Mucosa of rectum (tissue), 2 donors: ENCODE measurements around the gene SFI1.

ENCODE experiments used
- H3K27ac ChIP-seq, 2 donors: one replicate each; pipeline ENCODE4 v1.7.0; 2013; ENCODE audit warnings: inconsistent platforms in 2 of 2, low read depth in 2 of 2, low read length in 2 of 2
- H3K27me3 ChIP-seq, 2 donors: one replicate each; pipeline ENCODE4 v1.7.0; 2013; ENCODE audit warnings: low read length in 2 of 2; ENCODE audit not compliant: control insufficient read depth in 2 of 2, insufficient read depth in 2 of 2
- H3K36me3 ChIP-seq, 2 donors: one replicate each; pipeline ENCODE4 v1.7.0; 2013; ENCODE audit warnings: low read length in 2 of 2; ENCODE audit not compliant: control insufficient read depth in 2 of 2, insufficient read depth in 2 of 2
- H3K4me1 ChIP-seq, 2 donors: one replicate each; pipeline ENCODE4 v1.7.0; 2013; ENCODE audit warnings: low read length in 2 of 2, mild to moderate bottlenecking in 1 of 2; ENCODE audit not compliant: control insufficient read depth in 2 of 2, insufficient read depth in 2 of 2
- H3K4me3 ChIP-seq, 2 donors: one replicate each; pipeline ENCODE4 v1.7.0; 2013; ENCODE audit warnings: low read length in 2 of 2
- H3K9ac ChIP-seq, 2 donors: one replicate each; pipeline ENCODE4 v1.7.0; 2013; ENCODE audit warnings: low read length in 2 of 2, low read depth in 1 of 2, mild to moderate bottlenecking in 1 of 2
- H3K9me3 ChIP-seq, 2 donors: one replicate each; pipeline ENCODE4 v1.7.0; 2013; ENCODE audit warnings: low read length in 2 of 2; ENCODE audit not compliant: control insufficient read depth in 2 of 2
- donor health status: healthy.
- donor health status: Normal muscosa, but diverticular disease.

SFI1 gene, protein sequence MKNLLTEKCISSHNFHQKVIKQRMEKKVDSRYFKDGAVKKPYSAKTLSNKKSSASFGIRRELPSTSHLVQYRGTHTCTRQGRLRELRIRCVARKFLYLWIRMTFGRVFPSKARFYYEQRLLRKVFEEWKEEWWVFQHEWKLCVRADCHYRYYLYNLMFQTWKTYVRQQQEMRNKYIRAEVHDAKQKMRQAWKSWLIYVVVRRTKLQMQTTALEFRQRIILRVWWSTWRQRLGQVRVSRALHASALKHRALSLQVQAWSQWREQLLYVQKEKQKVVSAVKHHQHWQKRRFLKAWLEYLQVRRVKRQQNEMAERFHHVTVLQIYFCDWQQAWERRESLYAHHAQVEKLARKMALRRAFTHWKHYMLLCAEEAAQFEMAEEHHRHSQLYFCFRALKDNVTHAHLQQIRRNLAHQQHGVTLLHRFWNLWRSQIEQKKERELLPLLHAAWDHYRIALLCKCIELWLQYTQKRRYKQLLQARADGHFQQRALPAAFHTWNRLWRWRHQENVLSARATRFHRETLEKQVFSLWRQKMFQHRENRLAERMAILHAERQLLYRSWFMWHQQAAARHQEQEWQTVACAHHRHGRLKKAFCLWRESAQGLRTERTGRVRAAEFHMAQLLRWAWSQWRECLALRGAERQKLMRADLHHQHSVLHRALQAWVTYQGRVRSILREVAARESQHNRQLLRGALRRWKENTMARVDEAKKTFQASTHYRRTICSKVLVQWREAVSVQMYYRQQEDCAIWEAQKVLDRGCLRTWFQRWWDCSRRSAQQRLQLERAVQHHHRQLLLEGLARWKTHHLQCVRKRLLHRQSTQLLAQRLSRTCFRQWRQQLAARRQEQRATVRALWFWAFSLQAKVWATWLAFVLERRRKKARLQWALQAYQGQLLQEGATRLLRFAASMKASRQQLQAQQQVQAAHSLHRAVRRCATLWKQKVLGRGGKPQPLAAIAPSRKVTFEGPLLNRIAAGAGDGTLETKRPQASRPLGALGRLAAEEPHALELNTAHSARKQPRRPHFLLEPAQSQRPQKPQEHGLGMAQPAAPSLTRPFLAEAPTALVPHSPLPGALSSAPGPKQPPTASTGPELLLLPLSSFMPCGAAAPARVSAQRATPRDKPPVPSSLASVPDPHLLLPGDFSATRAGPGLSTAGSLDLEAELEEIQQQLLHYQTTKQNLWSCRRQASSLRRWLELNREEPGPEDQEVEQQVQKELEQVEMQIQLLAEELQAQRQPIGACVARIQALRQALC

GRCh38 chr22:31496007-31496734 lies at the start of gene SFI1:
TSS of gene SFI1 (plus strand) at chr22:31496536. CDS start at chr22:31508285, 11,749 bp downstream.
- no peaks in the 10 kb centered on the region for H3K36me3 ChIP-seq
- peak within 1 kb of the TSS; percentile 63 to 74 for H3K9ac ChIP-seq
- H3K4me3 ChIP-seq = peak within 1 kb of the TSS; percentile 83 to 91
- no peaks in the 10 kb centered on the region for H3K9me3 ChIP-seq
- peak within 1 kb of the TSS; percentile 77 to 89 for H3K27ac ChIP-seq
- no peaks in the 10 kb centered on the region for H3K27me3 ChIP-seq
- H3K4me1 ChIP-seq = peaks cover 9 to 15% of the 10 kb centered on the region in 2 donors

GRCh38 chr22:31446767-31447166 lies 49.6 kb upstream of the SFI1 start:
- no peaks in the 10 kb centered on the region for H3K27me3 ChIP-seq
- no peaks in the 10 kb centered on the region for H3K4me1 ChIP-seq
- H3K4me3 ChIP-seq = no peak overlapping the region
- H3K9ac ChIP-seq = no peak overlapping the region
- no peaks in the 10 kb centered on the region for H3K9me3 ChIP-seq
- H3K36me3 ChIP-seq = peaks cover 41 to 45% of the 10 kb centered on the region in 2 donors
- no peak overlapping the region for H3K27ac ChIP-seq

DNA sequence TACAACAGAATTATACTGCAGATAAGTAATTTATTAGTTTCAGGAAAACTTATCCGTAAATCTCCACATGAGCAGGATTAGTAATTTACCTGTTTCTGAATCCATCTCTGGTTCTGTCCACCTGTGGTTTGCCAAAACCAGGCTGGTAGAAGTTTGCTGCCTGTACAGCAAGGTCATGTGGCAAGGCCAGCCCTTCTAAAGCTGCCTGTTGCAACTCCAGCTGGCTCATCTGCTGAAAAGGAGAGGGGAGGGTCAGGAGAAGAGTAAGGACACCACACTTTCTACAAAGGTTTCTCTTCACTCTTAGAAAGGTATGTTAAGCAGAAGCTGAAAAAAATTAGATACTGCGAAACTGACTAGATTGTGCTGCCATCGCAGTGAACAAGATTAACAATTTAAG lies 49.0 kb upstream of the SFI1 start:
- H3K4me3 ChIP-seq = no peak overlapping the region
- H3K4me1 ChIP-seq = no peaks in the 10 kb centered on the region
- H3K27ac ChIP-seq = no peak overlapping the region
- no peak overlapping the region for H3K9ac ChIP-seq
- peaks cover 39 to 46% of the 10 kb centered on the region in 2 donors for H3K36me3 ChIP-seq
- H3K9me3 ChIP-seq = no peaks in the 10 kb centered on the region
- no peaks in the 10 kb centered on the region for H3K27me3 ChIP-seq

DNA sequence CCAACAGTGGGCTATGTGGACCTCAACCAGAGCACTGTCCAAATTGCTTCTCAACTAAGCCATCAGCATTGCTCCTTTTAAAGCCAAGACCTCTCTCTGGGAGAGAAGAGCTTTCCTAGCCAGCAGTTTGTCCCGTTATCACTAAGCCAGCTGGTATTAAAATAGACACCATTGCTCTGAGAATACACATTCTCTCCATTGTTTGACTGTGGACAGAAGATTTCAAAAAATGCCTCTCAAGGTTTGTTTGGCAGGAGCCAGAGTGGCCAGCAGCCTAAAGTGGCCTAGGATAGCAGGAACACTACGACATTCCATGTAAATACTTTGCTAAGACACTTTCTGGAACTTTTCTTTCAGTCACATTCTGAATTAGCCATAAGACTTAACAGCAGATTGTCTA lies 48.0 kb upstream of the SFI1 start:
- Histone ChIP-seq H3K4me1 (no peaks in the 10 kb centered on the region), H3K27me3 (no peaks in the 10 kb centered on the region), H3K4me3 (no peak overlapping the region), H3K9ac (no peak overlapping the region), H3K9me3 (no peaks in the 10 kb centered on the region), H3K27ac (no peak overlapping the region), H3K36me3 (peaks cover 36 to 37% of the 10 kb centered on the region in 2 donors)

GRCh38 chr22:31449506-31449905 lies 46.8 kb upstream of the SFI1 start:
- H3K27ac ChIP-seq = no peak overlapping the region
- H3K36me3 ChIP-seq = peaks cover 37 to 45% of the 10 kb centered on the region in 2 donors
- no peak overlapping the region for H3K4me3 ChIP-seq
- H3K27me3 ChIP-seq = no peaks in the 10 kb centered on the region
- no peaks in the 10 kb centered on the region for H3K9me3 ChIP-seq
- H3K9ac ChIP-seq = no peak overlapping the region
- H3K4me1 ChIP-seq = no peaks in the 10 kb centered on the region

GRCh38 chr22:31451709-31452571 lies 44.4 kb upstream of the SFI1 start:
- Histone ChIP-seq H3K9me3 (no peaks in the 10 kb centered on the region), H3K4me3 (no peak overlapping the region), H3K27ac (no peak overlapping the region), H3K4me1 (no peaks in the 10 kb centered on the region), H3K27me3 (no peaks in the 10 kb centered on the region), H3K9ac (no peak overlapping the region), H3K36me3 (peaks cover 38 to 40% of the 10 kb centered on the region in 2 donors)

DNA sequence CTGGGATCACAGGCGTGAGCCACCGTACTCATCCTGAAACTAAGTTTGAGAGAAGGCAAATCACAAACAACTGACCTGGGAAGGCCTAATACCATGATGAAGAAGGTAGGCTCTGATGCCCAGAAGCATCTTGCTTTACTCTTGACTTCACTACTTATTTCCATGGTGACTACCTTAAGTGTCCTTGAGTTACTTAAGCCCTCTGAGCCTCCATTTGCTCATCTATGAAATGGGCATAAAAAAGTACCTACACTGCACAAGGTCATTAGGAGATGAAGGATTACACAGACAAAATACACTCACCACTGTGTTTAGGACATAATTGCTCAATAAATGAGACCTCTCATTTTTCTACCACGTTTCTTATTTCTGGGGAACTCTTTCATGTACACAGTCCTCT lies 34.6 kb upstream of the SFI1 start:
- H3K27me3 ChIP-seq = no peaks in the 10 kb centered on the region
- no peak overlapping the region for H3K9ac ChIP-seq
- H3K4me3 ChIP-seq = no peak overlapping the region
- H3K4me1 ChIP-seq = no peaks in the 10 kb centered on the region
- no peaks in the 10 kb centered on the region for H3K9me3 ChIP-seq
- H3K36me3 ChIP-seq = peaks cover 56 to 58% of the 10 kb centered on the region in 2 donors
- no peak overlapping the region for H3K27ac ChIP-seq

DNA sequence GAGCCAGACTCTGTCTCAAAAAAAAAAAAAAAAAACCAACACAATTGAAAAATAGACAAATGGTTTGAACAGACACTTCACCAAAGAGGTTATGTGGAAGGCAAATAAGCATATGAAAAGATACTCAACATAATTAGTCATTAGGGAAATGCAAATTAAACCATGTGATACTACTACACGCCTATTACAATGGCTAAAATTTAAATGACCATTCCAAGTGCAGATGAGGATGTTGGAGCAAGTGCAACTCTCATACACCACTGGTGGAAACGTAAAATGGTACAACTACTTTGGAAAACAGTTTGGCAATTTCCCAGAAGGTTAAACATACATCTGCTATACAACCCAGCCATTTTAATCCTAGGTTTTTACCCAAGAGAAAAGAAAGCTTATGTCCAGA lies 31.0 kb upstream of the SFI1 start:
- no peak overlapping the region for H3K4me3 ChIP-seq
- H3K9me3 ChIP-seq = no peaks in the 10 kb centered on the region
- H3K27me3 ChIP-seq = no peaks in the 10 kb centered on the region
- H3K36me3 ChIP-seq = peaks cover 43 to 51% of the 10 kb centered on the region in 2 donors
- H3K27ac ChIP-seq = no peak overlapping the region
- H3K4me1 ChIP-seq = no peaks in the 10 kb centered on the region
- no peak overlapping the region for H3K9ac ChIP-seq

DNA sequence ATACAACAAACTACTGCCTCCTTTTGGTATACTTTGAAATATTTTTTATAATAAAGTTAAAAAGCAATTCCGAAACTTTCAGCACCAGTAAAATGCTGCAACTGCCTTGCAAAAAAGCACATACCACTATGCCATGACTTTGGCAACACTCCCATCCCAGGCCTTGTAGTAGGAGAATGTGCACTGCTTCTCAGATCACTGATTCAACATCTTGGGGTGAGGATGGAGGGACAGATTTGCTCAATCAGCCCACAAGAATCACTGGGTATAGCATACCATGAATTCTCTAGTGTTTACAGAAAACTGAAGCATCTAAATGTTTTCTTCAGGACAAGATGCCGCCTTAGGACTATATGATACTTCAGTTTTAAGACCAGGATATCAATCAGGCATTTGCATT lies 21.6 kb upstream of the SFI1 start:
- no peak overlapping the region for H3K4me3 ChIP-seq
- no peaks in the 10 kb centered on the region for H3K9me3 ChIP-seq
- peaks cover 4 to 9% of the 10 kb centered on the region in 2 donors for H3K36me3 ChIP-seq
- no peaks in the 10 kb centered on the region for H3K27me3 ChIP-seq
- no peak overlapping the region for H3K27ac ChIP-seq
- H3K4me1 ChIP-seq = peaks cover 6 to 9% of the 10 kb centered on the region in 2 donors
- no peak overlapping the region for H3K9ac ChIP-seq
